Kidney glomerular epithelial cell (primary cell): ENCODE results near the gene NEDD9.

Experiments used
- DNase-seq: peaks from one replicate; lab custom pipeline; 2025; lab: John Stamatoyannopoulos, UW

NEDD9 gene

GRCh38 chr6:11235062-11235461 lies 2.6 kb upstream of the NEDD9 start:
- no peak for DNase-seq

DNA sequence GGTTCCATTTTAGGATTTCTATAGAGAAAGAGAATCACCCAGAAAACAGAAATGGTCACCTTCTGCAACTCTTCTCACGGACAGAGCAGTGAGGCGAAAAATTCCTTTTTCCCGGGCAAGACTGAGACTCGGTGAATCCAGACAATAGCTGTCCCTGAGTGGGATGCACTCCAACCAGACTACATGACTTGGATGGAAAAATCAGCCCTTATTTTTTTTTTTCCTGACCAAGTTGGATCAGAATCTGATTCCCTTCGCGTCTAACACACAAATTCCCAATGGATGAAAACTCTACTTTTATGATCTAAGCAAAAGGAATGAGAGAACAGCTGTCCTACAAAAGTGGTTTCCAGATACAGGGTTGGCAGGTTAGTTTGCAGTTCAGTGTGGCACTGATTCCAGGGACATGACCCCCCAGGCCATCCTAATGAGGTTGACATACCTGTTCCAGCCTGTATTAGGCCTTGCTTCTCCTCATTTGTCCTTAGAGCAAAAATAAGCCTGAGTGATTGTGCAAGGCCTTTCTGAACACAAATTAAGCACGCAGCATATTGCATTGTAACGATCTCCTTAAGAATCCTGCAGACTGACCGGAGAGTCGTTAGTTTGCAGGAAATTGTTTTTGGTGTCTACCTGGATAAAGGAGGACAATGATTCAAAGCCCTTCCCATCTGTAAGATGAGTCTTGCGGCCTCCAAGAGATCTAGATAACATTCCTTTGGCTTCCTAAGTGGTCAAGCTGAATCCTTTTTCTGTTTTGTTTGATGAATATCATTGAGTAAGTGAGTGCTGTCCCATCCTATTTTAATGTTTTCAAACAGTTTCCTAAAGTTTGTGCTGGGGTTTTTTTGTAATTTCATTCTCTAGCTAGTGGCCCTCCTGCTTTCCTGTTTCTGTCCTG lies 1.5 kb upstream of the NEDD9 start:
- no peak for DNase-seq

GRCh38 chr6:11232770-11233626 lies 530 bp upstream of the NEDD9 start:
- DNase-seq = no peak

DNA sequence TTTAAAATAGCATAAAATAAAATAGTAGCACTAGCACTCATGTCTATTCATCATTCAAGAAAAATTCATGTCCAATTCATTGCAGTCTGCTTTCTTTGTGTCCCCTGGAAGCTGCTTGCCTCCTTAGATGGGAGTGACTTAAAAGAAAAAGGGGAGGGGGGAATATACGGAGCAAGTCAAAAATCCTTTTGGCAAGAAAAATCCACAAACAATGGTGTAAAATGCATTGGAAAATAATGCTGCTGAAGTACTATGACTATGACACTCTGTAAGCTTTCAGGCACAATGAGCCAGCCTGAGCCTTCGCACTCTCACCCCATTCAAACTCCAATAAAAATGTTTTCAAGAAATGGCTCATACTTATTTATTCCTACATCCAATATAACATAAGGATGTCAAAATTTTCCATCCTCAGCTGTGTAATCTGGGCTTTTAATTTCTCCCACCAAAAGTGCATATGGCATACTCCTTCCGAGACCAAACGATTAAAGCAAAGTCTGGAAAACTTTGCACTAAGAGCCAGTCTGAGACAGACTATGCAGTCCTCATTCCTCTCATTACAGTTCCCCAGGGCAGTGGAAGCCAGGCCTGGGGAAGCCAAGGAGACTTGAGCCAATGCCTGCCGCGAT lies 790 bp downstream of the NEDD9 start:
- no peak for DNase-seq

DNA sequence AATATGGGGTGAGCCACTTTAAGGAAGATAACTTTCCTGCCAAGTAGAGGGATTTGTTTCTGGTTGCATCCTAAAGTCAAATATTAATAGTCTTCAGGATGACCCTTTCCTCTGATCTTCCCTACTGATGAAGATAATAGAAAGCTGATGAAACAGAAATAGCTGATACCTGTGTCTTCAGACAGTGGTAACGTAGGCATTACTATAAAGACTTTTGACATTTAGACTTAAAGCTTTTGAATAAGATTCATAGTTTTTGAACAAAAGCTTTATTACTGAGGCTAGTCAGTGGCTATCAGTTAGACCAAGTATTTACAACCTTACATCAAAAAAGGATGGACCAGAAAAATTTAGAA lies 1.4 kb downstream of the NEDD9 start:
- DNase-seq = no peak

- peak; percentile 65 for DNase-seq
Observed at GRCh38 chr6:11230158-11231107, 2.0 kb downstream of the NEDD9 start.

DNA sequence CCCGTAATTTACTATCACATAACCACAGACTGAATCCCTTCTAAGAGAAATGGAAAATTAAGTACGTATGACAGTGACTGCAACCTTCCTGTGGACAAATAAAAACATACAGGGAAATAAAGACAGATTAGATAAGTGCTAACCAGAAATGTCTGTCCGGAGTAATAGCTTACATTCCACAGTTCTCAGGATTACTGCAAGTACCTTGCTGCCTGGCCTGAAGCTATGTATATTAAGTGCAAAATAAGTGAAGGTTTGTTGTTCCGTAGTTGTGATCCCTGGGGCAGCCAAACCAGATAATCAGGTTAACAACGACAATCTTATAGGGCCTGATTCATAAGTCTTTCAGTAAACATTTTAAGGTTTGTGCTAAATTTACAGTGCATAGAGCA lies 2.8 kb downstream of the NEDD9 start:
- DNase-seq = no peak

DNA sequence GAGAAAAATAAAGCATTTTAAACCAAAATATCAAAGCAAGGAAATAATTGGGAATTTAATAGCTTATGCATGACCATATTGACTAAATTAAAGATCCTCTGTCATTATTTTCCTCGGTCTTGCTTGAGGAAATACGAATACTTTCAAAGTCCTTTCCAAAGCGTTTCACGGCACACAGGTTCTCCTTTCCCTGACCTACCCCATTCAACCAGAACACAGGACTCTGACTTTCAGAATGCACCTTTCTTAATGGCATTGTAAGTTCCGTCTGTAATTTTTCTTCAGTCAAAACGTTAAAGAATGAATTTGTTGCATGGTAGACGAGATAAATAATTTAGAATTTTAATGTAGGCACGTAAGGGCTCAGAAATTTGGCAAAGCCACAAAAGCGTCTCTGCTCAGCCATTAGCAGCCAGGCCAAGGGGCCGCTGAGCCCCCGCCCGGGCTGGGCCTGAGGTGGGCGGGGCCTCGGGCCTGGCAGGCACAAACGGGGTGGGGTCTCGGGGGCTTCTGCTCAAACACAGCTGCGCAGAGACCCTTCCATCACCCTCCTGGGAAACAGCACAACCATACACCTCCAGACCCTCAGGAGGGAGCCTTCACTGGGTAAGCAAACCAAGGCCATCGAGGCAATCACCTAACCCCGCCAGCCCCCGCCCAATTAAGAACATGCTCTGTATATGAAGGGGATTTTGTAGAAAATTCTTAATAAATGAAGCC lies 3.4 kb downstream of the NEDD9 start:
- DNase-seq = no peak

DNA sequence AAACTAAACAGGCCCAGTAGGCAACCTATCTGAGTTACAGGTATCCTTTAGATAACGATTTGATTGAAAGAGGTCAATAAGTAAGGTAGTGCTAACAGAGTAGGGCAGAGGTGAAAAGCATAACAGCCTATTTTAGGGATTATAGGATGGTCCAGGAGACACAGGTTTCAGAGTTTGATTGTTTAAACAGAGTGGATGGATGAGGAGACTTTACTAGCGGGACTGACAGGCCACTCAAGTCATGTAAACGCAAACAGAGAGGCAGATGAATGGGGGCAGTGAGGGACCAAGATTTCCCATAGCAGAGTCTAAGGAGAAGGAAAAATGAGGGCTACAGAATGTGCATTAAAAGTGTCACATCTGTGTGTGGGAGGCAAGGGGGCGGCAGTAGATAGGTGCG lies 4.8 kb downstream of the NEDD9 start:
- no peak for DNase-seq

GRCh38 chr6:11226005-11226404 lies 6.5 kb downstream of the NEDD9 start:
- peak; percentile 28 for DNase-seq

DNA sequence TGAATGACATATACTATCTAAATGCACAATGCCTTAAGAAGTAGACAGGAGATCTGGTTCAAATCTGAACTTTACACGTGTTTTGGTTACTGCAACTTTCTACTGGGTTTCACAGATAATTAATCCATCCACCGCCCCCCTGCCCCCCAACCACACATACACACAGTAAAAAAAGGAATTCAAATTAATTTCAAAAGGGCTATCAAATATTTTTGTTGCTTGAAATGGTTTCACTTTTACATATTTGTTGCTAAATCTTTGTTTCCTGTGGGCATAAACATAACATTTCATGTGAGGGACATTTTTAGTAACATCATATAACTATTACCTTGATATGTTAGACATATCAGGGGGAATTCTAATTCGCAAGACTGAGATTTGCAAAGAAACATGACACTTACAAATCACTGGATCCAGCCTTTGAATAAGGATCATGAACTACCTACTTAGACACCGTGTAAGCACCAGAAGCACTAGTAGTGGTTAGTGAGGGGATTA lies 7.5 kb downstream of the NEDD9 start:
- no peak for DNase-seq

- DNase-seq = peak; percentile 80
Observed at GRCh38 chr6:11224252-11224965, 8.1 kb downstream of the NEDD9 start.

- DNase-seq = no peak
Observed at GRCh38 chr6:11223286-11223864, 9.1 kb downstream of the NEDD9 start.

- DNase-seq = no peak
Observed at GRCh38 chr6:11222385-11223277, 9.8 kb downstream of the NEDD9 start.

- DNase-seq = no peak
Observed at GRCh38 chr6:11221623-11222384, 10.7 kb downstream of the NEDD9 start.

GRCh38 chr6:11219400-11219834 lies 13.1 kb downstream of the NEDD9 start:
- no peak for DNase-seq

GRCh38 chr6:11218538-11219399 lies 13.7 kb downstream of the NEDD9 start:
- DNase-seq = peak; percentile 26
